Right lobe of liver (tissue), 4 donors: ENCODE measurements around the gene GOLIM4.

Experiments used
- CTCF ChIP-seq, 4 donors: fragments of 200-600 bp in 3 of 4; fragments of 450-650 bp in 1 of 4; IDR thresholded peaks; one replicate each; pipeline versions ENCODE4 v1.5.1 to v1.8.0; 2016 to 2022; ENCODE audit warnings: antibody characterized with exemption in 4 of 4, mild to moderate bottlenecking in 2 of 4
- POLR2A ChIP-seq: fragments of 450-650 bp; IDR thresholded peaks from one replicate; pipeline ENCODE4 v1.6.1; 2017; ENCODE audit warnings: antibody characterized with exemption, mild to moderate bottlenecking
- donor health status: DM: no; HTN: no; CAD: no.
- donor health status: DM: no; HTN: no; CAD: no.
- donor health status: DM: no; HTN: yes; CAD: no.

- no peak for TF ChIP-seq CTCF (IDR thresholded peaks at IDR 0.05)
- no peak for TF ChIP-seq POLR2A
Measured at GRCh38 chr3:168086541-168087260, 9.0 kb downstream of the GOLIM4 start.
